ENCODE measurements around the gene CFAP99.

The CFAP99 gene

GRCh38 chr4:2448589-2448988, 29.8 kb downstream of the CFAP99 start:
- TF ChIP-seq CTCF (conservative IDR thresholded peaks at IDR 0.05; ENCODE audit: control insufficient read depth, insufficient read depth, low read depth, low read length): no peak
- no peak overlapping the region for H3K4me3 ChIP-seq (ENCODE audit: control insufficient read depth, low read depth, low read length)
- DNase-seq (ENCODE audit: low read depth): no peak

- no peak overlapping the region for H3K4me3 ChIP-seq (ENCODE audit: control insufficient read depth, low read depth, low read length)
- TF ChIP-seq CTCF (conservative IDR thresholded peaks at IDR 0.05; ENCODE audit: control insufficient read depth, insufficient read depth, low read depth, low read length): no peak
- DNase-seq (ENCODE audit: low read depth): no peak
Observed at GRCh38 chr4:2449051-2449450, 30.3 kb downstream of the CFAP99 start.

- no peak for TF ChIP-seq CTCF (conservative IDR thresholded peaks at IDR 0.05; ENCODE audit: control insufficient read depth, insufficient read depth, low read depth, low read length)
- H3K4me3 ChIP-seq (ENCODE audit: control insufficient read depth, low read depth, low read length): no peak overlapping the region
- DNase-seq (ENCODE audit: low read depth): no peak
Observed at GRCh38 chr4:2449511-2450392, 31.0 kb downstream of the CFAP99 start.

GRCh38 chr4:2450394-2451035, 31.8 kb downstream of the CFAP99 start:
- H3K4me3 ChIP-seq (ENCODE audit: control insufficient read depth, low read depth, low read length): no peak overlapping the region
- TF ChIP-seq CTCF (conservative IDR thresholded peaks at IDR 0.05; ENCODE audit: control insufficient read depth, insufficient read depth, low read depth, low read length): no peak
- no peak for DNase-seq (ENCODE audit: low read depth)

- DNase-seq (ENCODE audit: low read depth): no peak
- no peak for TF ChIP-seq CTCF (conservative IDR thresholded peaks at IDR 0.05; ENCODE audit: control insufficient read depth, insufficient read depth, low read depth, low read length)
- no peak overlapping the region for H3K4me3 ChIP-seq (ENCODE audit: control insufficient read depth, low read depth, low read length)
Observed at GRCh38 chr4:2451036-2451520, 32.3 kb downstream of the CFAP99 start.

GRCh38 chr4:2451821-2452785, 33.3 kb downstream of the CFAP99 start:
- no peak for TF ChIP-seq CTCF (conservative IDR thresholded peaks at IDR 0.05; ENCODE audit: control insufficient read depth, insufficient read depth, low read depth, low read length)
- no peak for DNase-seq (ENCODE audit: low read depth)
- no peak overlapping the region for H3K4me3 ChIP-seq (ENCODE audit: control insufficient read depth, low read depth, low read length)

All from fibroblast of mammary gland (primary cell).